ENCODE measurements around the gene TRERF1.

The TRERF1 gene

DNA sequence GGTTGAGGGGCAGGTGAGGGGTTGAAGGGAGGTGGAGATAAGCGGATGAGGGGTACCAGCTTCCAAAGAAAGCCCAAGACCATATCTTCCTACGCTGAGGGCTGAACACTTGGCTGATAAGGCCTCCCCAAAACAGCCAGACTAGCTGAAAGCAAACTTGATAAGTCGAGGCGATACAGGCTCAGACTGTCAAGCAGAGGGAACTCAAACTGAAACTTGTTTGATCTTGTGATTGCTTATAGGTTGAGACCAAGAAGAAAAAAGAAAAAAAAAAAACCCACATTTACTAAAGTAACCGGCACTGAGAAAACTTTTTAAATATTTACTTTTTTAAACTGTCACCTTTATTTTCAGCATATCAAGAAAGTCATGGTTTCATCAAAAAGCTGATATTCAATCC, 73.6 kb downstream of the TRERF1 start:
- DNase-seq (ENCODE audit: low read depth) = no peak
- H3K4me3 ChIP-seq (ENCODE audit: low read depth, low read length) = no peak overlapping the region
- in situ Hi-C loops (cut with HindIII; ENCODE audit: low sequenced_read_pairs) = no loop called here
- TF ChIP-seq, protein P1, sequence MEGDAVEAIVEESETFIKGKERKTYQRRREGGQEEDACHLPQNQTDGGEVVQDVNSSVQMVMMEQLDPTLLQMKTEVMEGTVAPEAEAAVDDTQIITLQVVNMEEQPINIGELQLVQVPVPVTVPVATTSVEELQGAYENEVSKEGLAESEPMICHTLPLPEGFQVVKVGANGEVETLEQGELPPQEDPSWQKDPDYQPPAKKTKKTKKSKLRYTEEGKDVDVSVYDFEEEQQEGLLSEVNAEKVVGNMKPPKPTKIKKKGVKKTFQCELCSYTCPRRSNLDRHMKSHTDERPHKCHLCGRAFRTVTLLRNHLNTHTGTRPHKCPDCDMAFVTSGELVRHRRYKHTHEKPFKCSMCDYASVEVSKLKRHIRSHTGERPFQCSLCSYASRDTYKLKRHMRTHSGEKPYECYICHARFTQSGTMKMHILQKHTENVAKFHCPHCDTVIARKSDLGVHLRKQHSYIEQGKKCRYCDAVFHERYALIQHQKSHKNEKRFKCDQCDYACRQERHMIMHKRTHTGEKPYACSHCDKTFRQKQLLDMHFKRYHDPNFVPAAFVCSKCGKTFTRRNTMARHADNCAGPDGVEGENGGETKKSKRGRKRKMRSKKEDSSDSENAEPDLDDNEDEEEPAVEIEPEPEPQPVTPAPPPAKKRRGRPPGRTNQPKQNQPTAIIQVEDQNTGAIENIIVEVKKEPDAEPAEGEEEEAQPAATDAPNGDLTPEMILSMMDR (IDR thresholded peaks at IDR 0.05; ENCODE audit: low read depth, low read length, missing control alignments) = no peak

DNA sequence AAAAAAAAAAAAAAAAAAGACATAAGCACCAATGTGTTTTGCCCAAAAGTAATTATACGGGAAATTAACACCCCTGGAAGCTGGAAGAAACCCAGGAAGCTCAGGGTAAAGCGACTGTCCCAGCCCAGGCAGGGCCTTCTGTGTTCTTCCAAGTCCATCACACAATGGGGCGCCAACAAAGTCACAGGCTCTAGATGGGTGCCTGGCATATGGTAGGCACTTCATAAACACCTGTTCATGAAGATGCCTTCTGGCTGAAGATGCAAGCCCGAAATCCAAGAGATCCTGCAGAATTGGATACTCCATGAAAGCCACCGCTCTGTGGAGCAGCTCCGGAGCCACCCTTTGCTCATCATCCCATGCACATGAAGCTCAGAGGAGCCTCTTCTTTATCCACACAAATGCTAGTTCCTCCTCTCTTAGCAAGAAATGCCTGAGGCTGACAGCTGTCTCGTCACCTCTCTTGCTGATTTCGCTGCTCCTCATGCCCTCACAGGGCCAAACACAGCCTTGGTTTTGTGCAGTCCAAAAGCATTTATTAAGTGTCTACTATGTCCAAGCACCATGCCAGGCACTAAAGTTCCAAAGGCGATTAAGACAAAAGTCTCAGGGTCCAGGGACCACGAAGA, 76.6 kb downstream of the TRERF1 start:
- TF ChIP-seq, protein P1 (IDR thresholded peaks at IDR 0.05; ENCODE audit: low read depth, low read length, missing control alignments) = no peak
- H3K4me3 ChIP-seq (ENCODE audit: low read depth, low read length) = no peak overlapping the region
- in situ Hi-C loops (cut with HindIII; ENCODE audit: low sequenced_read_pairs) = no loop called here
- DNase-seq (ENCODE audit: low read depth) = no peak

GRCh38 chr6:42374018-42374669, 77.6 kb downstream of the TRERF1 start:
- H3K4me3 ChIP-seq (ENCODE audit: low read depth, low read length) = no peak overlapping the region
- in situ Hi-C loops (cut with HindIII; ENCODE audit: low sequenced_read_pairs) = no loop called here
- TF ChIP-seq, protein P1 (IDR thresholded peaks at IDR 0.05; ENCODE audit: low read depth, low read length, missing control alignments) = no peak
- DNase-seq (ENCODE audit: low read depth) = no peak

DNA sequence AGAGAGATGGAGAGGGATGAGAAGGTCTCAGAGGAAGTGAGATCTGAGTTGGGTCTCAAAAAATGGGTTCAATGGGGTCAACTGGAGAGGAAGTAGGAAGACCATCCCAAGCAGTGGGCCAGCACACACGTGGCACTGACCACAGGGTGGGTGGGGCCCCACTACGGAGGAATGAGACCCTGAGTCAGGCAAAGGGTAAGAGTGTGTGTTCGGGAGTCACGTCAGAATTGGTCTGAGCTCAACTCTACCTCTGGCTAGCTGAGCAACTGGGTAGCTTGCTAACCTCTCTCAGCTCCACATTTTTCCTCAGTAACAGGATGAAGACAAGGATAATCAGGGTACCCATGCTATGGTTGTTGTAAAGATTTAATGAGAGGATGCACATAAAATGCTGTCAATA, 79.0 kb downstream of the TRERF1 start:
- TF ChIP-seq, protein P1 (IDR thresholded peaks at IDR 0.05; ENCODE audit: low read depth, low read length, missing control alignments) = no peak
- in situ Hi-C loops (cut with HindIII; ENCODE audit: low sequenced_read_pairs) = no loop called here
- no peak overlapping the region for H3K4me3 ChIP-seq (ENCODE audit: low read depth, low read length)
- no peak for DNase-seq (ENCODE audit: low read depth)

GRCh38 chr6:42370323-42370985, 81.3 kb downstream of the TRERF1 start:
- TF ChIP-seq, protein P1 (IDR thresholded peaks at IDR 0.05; ENCODE audit: low read depth, low read length, missing control alignments) = no peak
- no peak for DNase-seq (ENCODE audit: low read depth)
- in situ Hi-C loops (cut with HindIII; ENCODE audit: low sequenced_read_pairs) = no loop called here
- no peak overlapping the region for H3K4me3 ChIP-seq (ENCODE audit: low read depth, low read length)

DNA sequence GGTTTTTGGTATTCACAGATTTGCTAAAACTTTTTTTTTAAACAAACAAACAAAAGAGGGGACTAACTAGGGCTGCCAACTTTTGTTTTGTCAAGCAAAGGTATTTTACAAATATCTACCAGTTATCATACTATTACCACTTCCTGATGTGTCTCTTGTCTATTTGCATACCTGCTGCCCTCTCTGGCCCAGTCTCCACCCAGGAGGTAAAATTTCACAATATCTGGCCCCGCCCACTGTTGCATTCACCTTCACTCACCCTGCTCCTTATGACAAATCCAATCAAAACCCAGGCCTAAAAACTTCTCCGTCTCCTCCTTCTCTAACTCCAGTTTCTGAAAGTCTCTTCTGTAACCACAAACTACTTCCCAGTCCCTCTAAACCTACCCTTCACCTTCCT, 82.2 kb downstream of the TRERF1 start:
- DNase-seq (ENCODE audit: low read depth) = no peak
- in situ Hi-C loops (cut with HindIII; ENCODE audit: low sequenced_read_pairs) = no loop called here
- TF ChIP-seq, protein P1 (IDR thresholded peaks at IDR 0.05; ENCODE audit: low read depth, low read length, missing control alignments) = no peak
- no peak overlapping the region for H3K4me3 ChIP-seq (ENCODE audit: low read depth, low read length)
